Measurements from ENCODE around the gene CAPN8. TPM values are rescaled to one million over a fixed set of nuclear protein-coding genes. Genes with fewer than 3 reads are reported as not detected.

Gene CAPN8
- total and polyA plus RNA-seq, 2 donors from 2014 or later = 0.84 to 56.1 TPM

DNA sequence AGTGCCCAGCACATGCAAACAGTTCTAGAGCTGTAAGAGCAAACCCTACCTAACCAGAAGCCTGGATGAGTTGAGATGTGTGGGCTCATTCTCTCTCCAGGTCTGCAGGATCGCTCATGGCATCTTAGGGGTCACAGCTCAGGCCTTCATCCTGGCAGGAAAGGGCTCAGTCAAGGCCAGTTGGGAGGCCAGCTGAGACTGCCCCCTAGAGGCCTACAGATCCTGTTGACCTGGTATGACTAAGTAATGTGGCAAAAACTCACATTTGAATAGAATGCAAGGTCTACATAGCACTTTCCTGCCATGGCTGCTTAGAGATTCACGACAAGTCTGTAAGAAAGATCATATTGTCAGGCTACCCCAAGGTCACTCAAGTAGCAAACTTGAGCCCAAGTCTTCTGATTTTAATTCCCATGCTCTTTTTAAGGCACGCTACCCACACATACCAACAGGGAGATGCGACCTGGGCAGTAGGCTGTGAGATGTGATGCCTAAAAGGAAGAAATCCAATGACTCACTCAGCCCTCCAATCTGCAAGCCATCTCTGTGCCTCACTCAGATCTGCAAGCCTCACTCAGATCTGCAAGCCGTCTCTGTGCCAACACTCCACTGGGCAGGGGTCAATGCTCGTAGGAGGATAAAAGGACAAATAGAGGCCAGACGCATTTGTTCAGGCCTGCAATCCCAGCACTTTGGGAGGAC, 5.1 kb upstream of the CAPN8 start:
- no peaks in the 10 kb centered on the region for H3K9me3 ChIP-seq (ENCODE audit: control insufficient read depth in 2 of 3, insufficient read depth in 1 of 3, low read length in 3 of 3)
- no peak for FAIRE-seq

DNA sequence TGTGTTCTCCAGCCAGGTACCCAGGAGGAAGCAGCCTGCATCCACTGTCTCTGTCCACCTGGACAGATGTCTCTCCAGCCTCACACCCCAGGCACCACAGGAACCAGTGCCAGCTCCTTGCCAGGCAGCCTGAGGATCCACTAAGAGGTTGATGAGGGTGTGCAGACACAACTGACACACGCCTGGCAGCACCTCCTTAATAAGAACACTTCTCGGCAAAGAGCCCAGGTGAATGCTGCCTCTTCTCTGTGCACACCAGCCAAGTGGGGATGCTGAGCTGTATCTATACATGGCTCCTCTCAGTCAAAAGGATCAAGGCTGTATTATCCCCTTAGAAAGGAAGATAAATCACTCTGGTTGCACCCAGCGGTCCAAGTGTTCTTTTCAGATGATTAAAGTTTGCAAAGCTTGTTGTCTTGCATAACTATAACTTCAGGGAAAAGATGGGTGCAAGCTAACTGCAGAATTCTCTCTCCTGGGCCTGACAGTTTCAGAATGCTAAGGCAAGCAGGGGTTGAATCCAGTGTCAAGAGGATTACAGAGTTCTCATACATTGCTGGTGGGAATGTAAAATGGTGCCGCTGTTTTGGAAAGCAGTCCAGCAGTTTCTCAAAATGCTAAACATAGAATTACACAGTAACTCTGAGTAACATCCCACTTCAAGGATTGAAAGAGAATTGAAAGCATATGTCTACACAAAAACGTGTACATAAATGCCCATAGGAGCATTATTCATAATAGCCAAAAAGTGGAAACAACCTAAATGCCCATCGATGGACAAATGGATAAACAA, 3.7 kb upstream of the CAPN8 start:
- no peak overlapping the region for H3K9ac ChIP-seq (ENCODE audit: low read length in 3 of 3)
- H3K9me3 ChIP-seq (ENCODE audit: control insufficient read depth in 2 of 3, insufficient read depth in 1 of 3, low read length in 3 of 3) = no peaks in the 10 kb centered on the region
- no peaks in the 10 kb centered on the region for H3K36me3 ChIP-seq (ENCODE audit: control insufficient read depth in 2 of 3, insufficient read depth in 3 of 3, low read length in 3 of 3)
- H3K4me3 ChIP-seq (ENCODE audit: low read length in 3 of 3) = no peak overlapping the region
- no peaks in the 10 kb centered on the region for H3K27me3 ChIP-seq (ENCODE audit: control insufficient read depth, insufficient read depth, low read length)
- intact Hi-C loops (cut with DNase I) = no loop called here
- TF ChIP-seq, protein P1, sequence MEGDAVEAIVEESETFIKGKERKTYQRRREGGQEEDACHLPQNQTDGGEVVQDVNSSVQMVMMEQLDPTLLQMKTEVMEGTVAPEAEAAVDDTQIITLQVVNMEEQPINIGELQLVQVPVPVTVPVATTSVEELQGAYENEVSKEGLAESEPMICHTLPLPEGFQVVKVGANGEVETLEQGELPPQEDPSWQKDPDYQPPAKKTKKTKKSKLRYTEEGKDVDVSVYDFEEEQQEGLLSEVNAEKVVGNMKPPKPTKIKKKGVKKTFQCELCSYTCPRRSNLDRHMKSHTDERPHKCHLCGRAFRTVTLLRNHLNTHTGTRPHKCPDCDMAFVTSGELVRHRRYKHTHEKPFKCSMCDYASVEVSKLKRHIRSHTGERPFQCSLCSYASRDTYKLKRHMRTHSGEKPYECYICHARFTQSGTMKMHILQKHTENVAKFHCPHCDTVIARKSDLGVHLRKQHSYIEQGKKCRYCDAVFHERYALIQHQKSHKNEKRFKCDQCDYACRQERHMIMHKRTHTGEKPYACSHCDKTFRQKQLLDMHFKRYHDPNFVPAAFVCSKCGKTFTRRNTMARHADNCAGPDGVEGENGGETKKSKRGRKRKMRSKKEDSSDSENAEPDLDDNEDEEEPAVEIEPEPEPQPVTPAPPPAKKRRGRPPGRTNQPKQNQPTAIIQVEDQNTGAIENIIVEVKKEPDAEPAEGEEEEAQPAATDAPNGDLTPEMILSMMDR (IDR thresholded peaks at IDR 0.05; ENCODE audit: borderline replicate concordance, extremely low read depth, insufficient read depth) = no peak
- no peak for DNase-seq
- no peak overlapping the region for H3K27ac ChIP-seq (ENCODE audit: low read depth in 2 of 2, low read length in 2 of 2)
- H3K4me1 ChIP-seq (ENCODE audit: control insufficient read depth in 2 of 3, insufficient read depth in 2 of 3, low read depth in 1 of 3, low read length in 3 of 3) = no peaks in the 10 kb centered on the region
- FAIRE-seq = no peak

More for the DNA sequence above, 5.1 kb upstream of the CAPN8 start:
- no peak overlapping the region for H3K27ac ChIP-seq (ENCODE audit: low read depth in 2 of 2, low read length in 2 of 2)
- TF ChIP-seq, protein P1 (IDR thresholded peaks at IDR 0.05; ENCODE audit: borderline replicate concordance, extremely low read depth, insufficient read depth) = peak; percentile 51
- no peaks in the 10 kb centered on the region for H3K27me3 ChIP-seq (ENCODE audit: control insufficient read depth, insufficient read depth, low read length)
- intact Hi-C loops (cut with DNase I) = no loop called here
- no peaks in the 10 kb centered on the region for H3K4me1 ChIP-seq (ENCODE audit: control insufficient read depth in 2 of 3, insufficient read depth in 2 of 3, low read depth in 1 of 3, low read length in 3 of 3)
- peak in 4 of 5 donors; percentile 44 to 55 (median 48) for DNase-seq
- no peak overlapping the region for H3K9ac ChIP-seq (ENCODE audit: low read length in 3 of 3)
- H3K4me3 ChIP-seq (ENCODE audit: low read length in 3 of 3) = no peak overlapping the region
- H3K36me3 ChIP-seq (ENCODE audit: control insufficient read depth in 2 of 3, insufficient read depth in 3 of 3, low read length in 3 of 3) = no peaks in the 10 kb centered on the region

DNA sequence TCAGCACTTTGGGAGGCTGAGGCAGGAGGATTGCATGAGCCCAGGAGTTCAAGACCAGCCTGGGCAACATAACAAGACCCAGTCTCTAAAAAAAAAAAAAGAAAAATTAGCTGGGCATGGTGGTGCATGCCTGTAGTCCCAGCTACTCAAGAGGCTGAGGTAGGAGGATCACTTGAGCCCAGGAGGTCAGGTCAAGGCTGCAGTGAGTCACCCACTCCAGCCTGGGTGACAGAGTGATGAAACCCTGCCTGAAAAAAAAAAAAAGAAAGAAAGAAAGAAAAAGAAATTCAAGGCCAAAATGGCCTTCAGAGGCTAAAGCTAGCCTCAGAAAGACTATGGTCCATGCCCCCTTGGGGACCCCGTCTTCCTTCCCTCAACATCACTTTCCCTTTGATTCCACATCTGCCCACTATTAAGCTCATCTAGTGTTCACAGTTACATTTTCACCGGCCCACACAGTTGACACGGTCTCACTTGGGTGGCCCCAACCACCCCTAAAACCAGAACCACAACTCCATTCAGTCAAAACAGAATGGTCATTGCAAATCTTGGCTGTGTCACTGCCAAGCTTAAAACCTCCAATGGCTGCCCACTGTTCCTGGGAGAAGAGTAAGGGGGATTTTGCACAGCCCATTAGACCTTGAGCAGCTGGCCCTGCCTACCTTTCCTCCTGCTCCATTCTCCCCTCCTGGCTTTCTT, 2.1 kb upstream of the CAPN8 start:
- Histone ChIP-seq H3K9ac (ENCODE audit: low read length in 3 of 3) (no peak overlapping the region), H3K4me1 (ENCODE audit: control insufficient read depth in 2 of 3, insufficient read depth in 2 of 3, low read depth in 1 of 3, low read length in 3 of 3) (no peaks in the 10 kb centered on the region), H3K36me3 (ENCODE audit: control insufficient read depth in 2 of 3, insufficient read depth in 3 of 3, low read length in 3 of 3) (no peaks in the 10 kb centered on the region), H3K9me3 (ENCODE audit: control insufficient read depth in 2 of 3, insufficient read depth in 1 of 3, low read length in 3 of 3) (no peaks in the 10 kb centered on the region), H3K27ac (ENCODE audit: low read depth in 2 of 2, low read length in 2 of 2) (no peak overlapping the region), H3K27me3 (ENCODE audit: control insufficient read depth, insufficient read depth, low read length) (no peaks in the 10 kb centered on the region), H3K4me3 (ENCODE audit: low read length in 3 of 3) (no peak overlapping the region)
- FAIRE-seq (no peak), DNase-seq (no peak)
- intact Hi-C loops (cut with DNase I) = no loop called here
- TF ChIP-seq, protein P1 (IDR thresholded peaks at IDR 0.05; ENCODE audit: borderline replicate concordance, extremely low read depth, insufficient read depth) = no peak
